ENCODE results near the gene WDR74.

The WDR74 gene

DNA sequence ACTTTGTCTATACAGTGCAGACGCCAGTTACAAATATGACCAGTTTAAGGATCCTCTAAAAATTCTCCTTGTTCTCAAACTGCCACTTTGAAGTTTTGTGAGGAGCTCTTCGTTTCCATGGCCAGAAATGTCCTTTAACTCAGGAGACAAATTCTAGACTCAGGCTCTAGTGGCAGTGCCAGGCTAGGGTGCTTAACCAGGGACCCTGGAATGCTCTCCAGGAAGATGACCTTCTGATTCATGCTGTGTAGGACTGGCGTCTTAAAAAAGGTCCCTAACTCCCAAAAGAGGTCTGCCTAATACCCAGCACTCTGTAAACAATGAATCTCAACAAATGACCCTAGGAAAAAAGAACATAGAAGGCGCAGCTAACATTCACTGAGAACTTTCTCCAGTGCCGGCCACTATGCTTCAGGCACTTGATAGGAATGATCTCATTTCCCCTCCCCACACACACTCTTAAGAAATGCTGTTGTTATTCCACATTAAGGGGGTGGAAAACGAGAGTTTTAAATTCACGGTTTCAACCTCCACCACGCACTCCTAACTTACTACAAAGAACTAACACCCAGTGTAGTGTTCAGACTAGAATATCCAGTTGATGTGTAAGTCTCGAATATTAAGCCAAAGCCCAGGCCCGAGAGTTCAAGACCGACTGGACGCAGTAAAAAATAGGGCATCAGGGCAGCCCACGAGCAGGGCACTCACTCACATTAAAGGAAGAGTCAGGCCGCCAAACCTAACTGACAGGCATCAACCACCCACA lies 34.9 kb downstream of the WDR74 start:
- H3K9me3 ChIP-seq, result no peaks in the 10 kb centered on the region
- H3K36me3 ChIP-seq, result peaks cover 4% of the 10 kb centered on the region
- no peak for DNase-seq
- H3K4me3 ChIP-seq (ENCODE audit: low read depth, low read length), result peak overlapping the region; percentile 78
- TF ChIP-seq, protein P1, sequence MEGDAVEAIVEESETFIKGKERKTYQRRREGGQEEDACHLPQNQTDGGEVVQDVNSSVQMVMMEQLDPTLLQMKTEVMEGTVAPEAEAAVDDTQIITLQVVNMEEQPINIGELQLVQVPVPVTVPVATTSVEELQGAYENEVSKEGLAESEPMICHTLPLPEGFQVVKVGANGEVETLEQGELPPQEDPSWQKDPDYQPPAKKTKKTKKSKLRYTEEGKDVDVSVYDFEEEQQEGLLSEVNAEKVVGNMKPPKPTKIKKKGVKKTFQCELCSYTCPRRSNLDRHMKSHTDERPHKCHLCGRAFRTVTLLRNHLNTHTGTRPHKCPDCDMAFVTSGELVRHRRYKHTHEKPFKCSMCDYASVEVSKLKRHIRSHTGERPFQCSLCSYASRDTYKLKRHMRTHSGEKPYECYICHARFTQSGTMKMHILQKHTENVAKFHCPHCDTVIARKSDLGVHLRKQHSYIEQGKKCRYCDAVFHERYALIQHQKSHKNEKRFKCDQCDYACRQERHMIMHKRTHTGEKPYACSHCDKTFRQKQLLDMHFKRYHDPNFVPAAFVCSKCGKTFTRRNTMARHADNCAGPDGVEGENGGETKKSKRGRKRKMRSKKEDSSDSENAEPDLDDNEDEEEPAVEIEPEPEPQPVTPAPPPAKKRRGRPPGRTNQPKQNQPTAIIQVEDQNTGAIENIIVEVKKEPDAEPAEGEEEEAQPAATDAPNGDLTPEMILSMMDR (IDR thresholded peaks at IDR 0.05; ENCODE audit: low read depth, low read length), result no peak
- H3K27me3 ChIP-seq, result no peaks in the 10 kb centered on the region
- H3K4me1 ChIP-seq, result no peaks in the 10 kb centered on the region

DNA sequence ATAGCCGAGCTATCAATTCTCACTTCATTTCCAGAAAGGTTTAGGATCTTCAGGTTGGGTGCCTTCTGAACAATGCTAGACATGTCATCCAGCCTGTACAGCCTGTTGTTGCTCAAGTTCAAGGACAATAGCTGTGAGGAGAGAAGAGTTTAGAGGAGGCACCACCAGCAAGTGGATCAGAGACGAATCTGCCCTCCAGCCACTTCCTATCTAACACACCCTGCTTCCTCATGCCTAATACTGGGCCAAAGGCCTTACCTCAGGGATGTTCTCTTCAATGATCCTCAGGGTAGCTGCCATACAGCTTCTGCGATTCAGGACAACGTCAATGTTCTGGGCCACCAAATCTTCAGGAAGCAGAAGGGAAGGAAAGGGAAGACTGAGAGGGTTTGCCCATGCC lies 38.3 kb downstream of the WDR74 start:
- no peak for DNase-seq
- Histone ChIP-seq H3K4me1 (no peaks in the 10 kb centered on the region), H3K9me3 (no peaks in the 10 kb centered on the region), H3K4me3 (ENCODE audit: low read depth, low read length) (no peak overlapping the region), H3K36me3 (peaks cover 8% of the 10 kb centered on the region), H3K27me3 (no peaks in the 10 kb centered on the region)
- TF ChIP-seq, protein P1 (IDR thresholded peaks at IDR 0.05; ENCODE audit: low read depth, low read length), result no peak

DNA sequence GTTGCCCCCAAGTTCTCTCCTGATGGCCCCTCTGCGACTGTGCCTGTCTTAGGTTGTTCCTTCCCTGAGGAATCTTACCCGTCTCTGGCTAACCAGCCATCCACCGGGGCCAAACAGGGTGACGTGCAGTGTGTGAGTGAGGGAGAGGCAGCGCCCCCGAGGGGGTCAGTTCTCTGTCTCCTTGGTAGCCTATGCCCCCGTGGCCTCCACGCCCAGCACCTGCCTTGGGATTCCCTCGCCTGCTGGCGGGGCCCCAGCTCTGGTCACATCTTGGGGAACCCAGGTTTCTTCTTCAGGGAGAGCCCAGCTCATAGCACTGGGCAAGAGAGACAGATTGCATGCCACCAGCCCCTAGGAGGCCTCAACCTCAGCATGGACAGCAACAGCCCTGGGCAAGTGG lies 39.9 kb downstream of the WDR74 start:
- Histone ChIP-seq H3K4me3 (ENCODE audit: low read depth, low read length) (no peak overlapping the region), H3K36me3 (peaks cover 18% of the 10 kb centered on the region), H3K9me3 (no peaks in the 10 kb centered on the region), H3K4me1 (no peaks in the 10 kb centered on the region), H3K27me3 (no peaks in the 10 kb centered on the region)
- TF ChIP-seq, protein P1 (IDR thresholded peaks at IDR 0.05; ENCODE audit: low read depth, low read length), result no peak
- no peak for DNase-seq

DNA sequence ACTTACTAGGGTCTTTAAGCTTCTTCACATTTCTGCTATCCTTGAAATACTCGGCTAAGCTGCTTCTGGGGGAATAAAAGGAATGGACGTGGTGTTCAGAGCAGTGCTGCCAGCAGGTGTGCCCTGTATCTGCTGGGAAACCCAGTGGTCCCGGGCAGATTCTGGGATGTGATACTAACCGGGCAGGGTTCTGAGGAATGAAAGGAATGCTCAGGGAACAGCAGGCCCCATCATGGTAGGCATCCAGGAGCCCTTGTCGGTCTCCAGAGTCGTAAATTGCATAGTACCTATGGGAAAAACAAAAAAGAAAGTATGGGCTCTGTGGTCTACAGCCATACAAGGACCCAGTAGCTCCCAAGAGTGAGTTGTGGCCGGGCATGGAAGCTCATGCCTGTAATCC lies 43.1 kb downstream of the WDR74 start:
- TF ChIP-seq, protein P1 (IDR thresholded peaks at IDR 0.05; ENCODE audit: low read depth, low read length), result no peak
- Histone ChIP-seq H3K4me3 (ENCODE audit: low read depth, low read length) (no peak overlapping the region), H3K36me3 (peaks cover 18% of the 10 kb centered on the region), H3K9me3 (no peaks in the 10 kb centered on the region), H3K27me3 (no peaks in the 10 kb centered on the region), H3K4me1 (no peaks in the 10 kb centered on the region)
- no peak for DNase-seq

DNA sequence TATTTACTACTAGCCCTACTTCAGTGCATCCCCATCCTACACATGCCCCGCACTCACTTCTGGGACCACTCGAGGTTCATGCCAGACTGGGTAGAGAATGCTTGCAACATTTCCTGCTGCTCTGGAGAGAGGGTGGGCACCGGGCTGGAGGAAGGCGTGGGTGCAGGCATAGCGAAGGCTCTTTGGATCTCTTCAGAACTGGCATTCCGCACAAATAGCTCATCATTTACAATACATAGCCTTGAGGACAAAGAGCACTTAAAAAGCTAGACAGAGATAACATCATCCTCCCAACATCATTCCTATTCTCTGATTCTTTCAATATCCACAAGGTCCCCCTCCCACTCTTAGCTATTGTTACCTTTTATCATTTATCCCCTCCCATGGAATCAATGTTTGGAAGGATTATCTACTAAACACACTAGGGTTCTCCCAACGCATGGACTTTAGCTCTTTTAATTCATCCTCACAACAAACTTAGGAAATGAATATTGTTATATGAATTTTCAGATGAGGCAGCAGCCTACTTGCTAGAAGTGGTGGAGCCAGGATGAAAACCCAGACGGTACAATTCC lies 45.1 kb downstream of the WDR74 start:
- Histone ChIP-seq H3K4me1 (no peaks in the 10 kb centered on the region), H3K36me3 (peaks cover 15% of the 10 kb centered on the region), H3K9me3 (no peaks in the 10 kb centered on the region), H3K4me3 (ENCODE audit: low read depth, low read length) (no peak overlapping the region), H3K27me3 (no peaks in the 10 kb centered on the region)
- DNase-seq, result no peak
- TF ChIP-seq, protein P1 (IDR thresholded peaks at IDR 0.05; ENCODE audit: low read depth, low read length), result no peak

DNA sequence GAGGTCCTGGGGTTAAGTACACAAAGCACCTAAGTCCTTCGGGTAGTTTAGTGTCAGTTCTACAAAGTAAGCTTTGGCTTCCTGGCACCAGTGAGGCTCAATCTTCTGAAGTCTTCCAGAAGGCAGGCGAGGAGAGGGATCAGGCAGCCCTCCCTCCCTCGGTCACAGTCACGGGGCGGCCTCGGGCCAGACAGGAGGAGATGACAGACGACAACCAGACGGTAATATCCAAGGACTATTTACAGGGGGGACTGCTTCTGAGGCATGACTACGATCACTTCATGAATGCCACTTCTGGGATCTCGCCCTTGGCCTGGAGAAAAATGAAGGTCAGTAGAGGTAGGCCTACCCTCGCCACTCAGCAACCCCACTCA lies 47.2 kb downstream of the WDR74 start:
- Histone ChIP-seq H3K27me3 (no peaks in the 10 kb centered on the region), H3K4me1 (no peaks in the 10 kb centered on the region), H3K4me3 (ENCODE audit: low read depth, low read length) (peak overlapping the region; percentile 76), H3K36me3 (peaks cover 15% of the 10 kb centered on the region), H3K9me3 (no peaks in the 10 kb centered on the region)
- TF ChIP-seq, protein P1 (IDR thresholded peaks at IDR 0.05; ENCODE audit: low read depth, low read length), result no peak
- DNase-seq, result peak; percentile 29

Data from BE2C (cell line).